ENCODE results near the gene CHAC1.
A peak's percentile ranks its signal among the peaks of the same experiment; 100 is the strongest.

GRCh38 chr15:40930430-40931299 lies 22.6 kb upstream of the CHAC1 start:
- TF ChIP-seq TP53 (CRISPR knock-in tag; IDR thresholded peaks at IDR 0.05) (no peak), REST (IDR thresholded peaks at IDR 0.05) (no peak), MYC (IDR thresholded peaks at IDR 0.05; ENCODE audit: borderline replicate concordance, low read length) (no peak), KDM5A (IDR thresholded peaks at IDR 0.05) (no peak), CHD4 (IDR thresholded peaks at IDR 0.05; ENCODE audit: borderline replicate concordance) (no peak), CTCF (IDR thresholded peaks at IDR 0.05) (peak; percentile 62), JUNB (IDR thresholded peaks at IDR 0.05) (no peak), RCOR1 (IDR thresholded peaks at IDR 0.05; ENCODE audit: low read depth, low read length) (no peak)
